PC-3 (cell line): Measurements from ENCODE around the gene MACROD2.

Experiments
- CTCF ChIP-seq: fragments of 300-600 bp; sonication (generic); conservative IDR thresholded peaks from 2 replicates; pipeline ENCODE4 v1.5.1; 2017; ENCODE audit warnings: antibody characterized with exemption, low read depth, mild to moderate bottlenecking, low read length
- EZH2 ChIP-seq: fragments of 300-600 bp; sonication (generic); IDR thresholded peaks from one replicate; pipeline ENCODE4 v1.6.1; 2017; ENCODE audit warnings: antibody characterized with exemption, mild to moderate bottlenecking, low read length; ENCODE audit not compliant: unreplicated experiment
- EZH2phosphoT487 ChIP-seq: fragments of 300-600 bp; sonication (generic); IDR thresholded peaks from 2 replicates; pipeline ENCODE4 v1.6.1; 2018; ENCODE audit warnings: mild to moderate bottlenecking, antibody characterized with exemption, low read length, borderline replicate concordance

- TF ChIP-seq EZH2 (no peak), CTCF (no peak), EZH2phosphoT487 (no peak)
These were observed 902.3 kb downstream of the MACROD2 start for GRCh38 chr20:14897608-14898007.
